ENCODE data around the gene CRAMP1.

GRCh38 chr16:1634541-1634940 lies 22.4 kb downstream of the CRAMP1 start:
- TF ChIP-seq POLR2AphosphoS5 (IDR thresholded peaks at IDR 0.05) (no peak), POLR2A (IDR thresholded peaks at IDR 0.05; ENCODE audit: low read depth) (no peak)
